Measurements from ENCODE around the gene IREB2. TPM values are rescaled to one million over a fixed set of nuclear protein-coding genes. Genes with fewer than 3 reads are reported as not detected.

Gene IREB2
- total RNA-seq, 1 experiment from 2014 or later, result 86.4 TPM

DNA sequence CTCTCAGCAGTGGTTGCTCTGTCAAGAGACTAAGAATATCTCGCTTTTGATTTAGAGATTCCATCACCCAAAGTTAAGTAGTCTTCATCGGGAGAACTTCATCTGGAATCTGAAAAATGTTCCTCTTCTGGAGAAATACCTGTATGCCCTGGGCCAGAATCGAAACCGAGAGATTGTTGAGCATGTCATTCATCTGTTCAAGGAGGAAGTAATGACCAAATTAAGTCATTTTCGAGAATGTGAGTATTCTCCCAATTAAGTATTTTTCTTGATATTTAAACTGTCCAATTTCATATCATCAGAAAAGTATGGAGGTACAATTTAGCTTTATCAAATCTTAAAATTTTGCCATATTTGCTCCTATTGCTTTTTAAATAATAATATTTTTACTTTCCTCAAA, 89.3 kb downstream of the IREB2 start:
- ChIA-PET CTCF (interaction anchor here (0.6 kb wide), 1 partner anchor 17 kb away, joined by 4 read pairs; no protein-coding TSS in a partner anchor), POLR2A (ENCODE audit: low non-redundant PET) (no interaction called here)
- H3K9me3 ChIP-seq (ENCODE audit: low read depth, low read length, poor library complexity, severe bottlenecking), result no peaks in the 10 kb centered on the region
- H3K4me1 ChIP-seq (ENCODE audit: insufficient read depth, low read length, poor library complexity, severe bottlenecking), result no peaks in the 10 kb centered on the region
- H3K27me3 ChIP-seq (replicated peaks; ENCODE audit: insufficient read depth, low read depth, low read length, poor library complexity), result no peaks in the 10 kb centered on the region
- no peaks in the 10 kb centered on the region for H3K36me3 ChIP-seq (ENCODE audit: insufficient read depth, low read length, poor library complexity, severe bottlenecking)
- H3K27ac ChIP-seq (ENCODE audit: low read depth, low read length, poor library complexity, severe bottlenecking), result no peak overlapping the region
- DNase-seq (ENCODE audit: low spot score), result no peak
- BruUV-seq (replicated peaks), result no TSS peak
- H3K4me3 ChIP-seq (ENCODE audit: low read depth, low read length, poor library complexity, severe bottlenecking), result no peak overlapping the region
- intact Hi-C loops (cut with micrococcal nuclease; ENCODE audit: unreplicated experiment), result no loop called here
- TF ChIP-seq, protein P1, sequence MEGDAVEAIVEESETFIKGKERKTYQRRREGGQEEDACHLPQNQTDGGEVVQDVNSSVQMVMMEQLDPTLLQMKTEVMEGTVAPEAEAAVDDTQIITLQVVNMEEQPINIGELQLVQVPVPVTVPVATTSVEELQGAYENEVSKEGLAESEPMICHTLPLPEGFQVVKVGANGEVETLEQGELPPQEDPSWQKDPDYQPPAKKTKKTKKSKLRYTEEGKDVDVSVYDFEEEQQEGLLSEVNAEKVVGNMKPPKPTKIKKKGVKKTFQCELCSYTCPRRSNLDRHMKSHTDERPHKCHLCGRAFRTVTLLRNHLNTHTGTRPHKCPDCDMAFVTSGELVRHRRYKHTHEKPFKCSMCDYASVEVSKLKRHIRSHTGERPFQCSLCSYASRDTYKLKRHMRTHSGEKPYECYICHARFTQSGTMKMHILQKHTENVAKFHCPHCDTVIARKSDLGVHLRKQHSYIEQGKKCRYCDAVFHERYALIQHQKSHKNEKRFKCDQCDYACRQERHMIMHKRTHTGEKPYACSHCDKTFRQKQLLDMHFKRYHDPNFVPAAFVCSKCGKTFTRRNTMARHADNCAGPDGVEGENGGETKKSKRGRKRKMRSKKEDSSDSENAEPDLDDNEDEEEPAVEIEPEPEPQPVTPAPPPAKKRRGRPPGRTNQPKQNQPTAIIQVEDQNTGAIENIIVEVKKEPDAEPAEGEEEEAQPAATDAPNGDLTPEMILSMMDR (conservative IDR thresholded peaks at IDR 0.05; ENCODE audit: low read depth, low read length), result no peak
- no peak for TF ChIP-seq EZH2 (IDR thresholded peaks at IDR 0.05; ENCODE audit: borderline replicate concordance, low read depth, low read length, poor library complexity, severe bottlenecking)

DNA sequence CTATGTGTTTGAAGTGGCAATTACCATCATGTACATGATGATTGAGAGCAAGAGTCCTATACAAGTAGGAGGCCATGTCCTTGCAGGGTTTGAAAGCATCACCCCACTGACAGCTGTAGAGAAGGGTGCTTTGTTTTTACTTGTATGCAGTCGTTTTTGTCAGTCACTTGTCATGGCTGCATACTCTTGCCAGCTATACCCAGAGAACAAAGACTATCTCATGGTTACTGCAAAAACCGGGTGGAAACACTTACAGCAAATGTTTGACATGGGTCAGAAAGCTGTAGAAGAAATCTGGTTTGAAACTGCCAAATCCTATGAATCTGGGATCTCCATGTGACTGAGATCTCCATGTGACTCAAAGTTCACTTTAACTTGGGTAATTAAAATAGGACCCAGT, 95.3 kb downstream of the IREB2 start:
- Histone ChIP-seq H3K4me1 (ENCODE audit: insufficient read depth, low read length, poor library complexity, severe bottlenecking) (no peaks in the 10 kb centered on the region), H3K4me3 (ENCODE audit: low read depth, low read length, poor library complexity, severe bottlenecking) (no peak overlapping the region), H3K27me3 (replicated peaks; ENCODE audit: insufficient read depth, low read depth, low read length, poor library complexity) (no peaks in the 10 kb centered on the region), H3K9me3 (ENCODE audit: low read depth, low read length, poor library complexity, severe bottlenecking) (no peaks in the 10 kb centered on the region), H3K36me3 (ENCODE audit: insufficient read depth, low read length, poor library complexity, severe bottlenecking) (no peaks in the 10 kb centered on the region), H3K27ac (ENCODE audit: low read depth, low read length, poor library complexity, severe bottlenecking) (no peak overlapping the region)
- ChIA-PET CTCF (no interaction called here), POLR2A (ENCODE audit: low non-redundant PET) (interaction anchor here (0.6 kb wide), 1 partner anchor 14 kb away, joined by 8 read pairs; no protein-coding TSS in a partner anchor)
- BruUV-seq (replicated peaks), result no TSS peak
- intact Hi-C loops (cut with micrococcal nuclease; ENCODE audit: unreplicated experiment), result no loop called here
- no peak for TF ChIP-seq EZH2 (IDR thresholded peaks at IDR 0.05; ENCODE audit: borderline replicate concordance, low read depth, low read length, poor library complexity, severe bottlenecking)
- TF ChIP-seq, protein P1 (conservative IDR thresholded peaks at IDR 0.05; ENCODE audit: low read depth, low read length), result no peak
- no peak for DNase-seq (ENCODE audit: low spot score)

DNA sequence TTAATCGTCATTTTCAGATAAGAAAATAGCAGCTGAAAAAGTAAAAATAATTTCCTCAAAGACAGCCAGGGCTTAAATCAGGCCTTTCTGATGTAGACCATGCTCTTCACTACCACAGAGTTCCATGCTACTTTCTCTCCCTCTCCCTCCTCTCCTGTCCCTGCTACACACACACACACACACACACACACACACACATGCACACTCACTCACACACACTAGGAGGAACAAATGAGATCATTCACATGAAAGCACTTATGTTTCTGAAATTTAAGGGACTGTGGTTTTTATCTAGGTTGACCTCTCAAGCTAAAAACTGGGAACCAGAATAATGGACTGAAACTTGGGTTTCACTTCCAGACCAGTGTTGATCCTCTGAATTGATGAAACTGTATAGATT, 98.1 kb downstream of the IREB2 start:
- no peaks in the 10 kb centered on the region for H3K36me3 ChIP-seq (ENCODE audit: insufficient read depth, low read length, poor library complexity, severe bottlenecking)
- no TSS peak for BruUV-seq (replicated peaks)
- no peaks in the 10 kb centered on the region for H3K9me3 ChIP-seq (ENCODE audit: low read depth, low read length, poor library complexity, severe bottlenecking)
- H3K27ac ChIP-seq (ENCODE audit: low read depth, low read length, poor library complexity, severe bottlenecking), result no peak overlapping the region
- no peaks in the 10 kb centered on the region for H3K4me1 ChIP-seq (ENCODE audit: insufficient read depth, low read length, poor library complexity, severe bottlenecking)
- ChIA-PET POLR2A (ENCODE audit: low non-redundant PET) (no interaction called here), CTCF (no interaction called here)
- no peak for TF ChIP-seq EZH2 (IDR thresholded peaks at IDR 0.05; ENCODE audit: borderline replicate concordance, low read depth, low read length, poor library complexity, severe bottlenecking)
- TF ChIP-seq, protein P1 (conservative IDR thresholded peaks at IDR 0.05; ENCODE audit: low read depth, low read length), result no peak
- intact Hi-C loops (cut with micrococcal nuclease; ENCODE audit: unreplicated experiment), result no loop called here
- no peak overlapping the region for H3K4me3 ChIP-seq (ENCODE audit: low read depth, low read length, poor library complexity, severe bottlenecking)
- no peaks in the 10 kb centered on the region for H3K27me3 ChIP-seq (replicated peaks; ENCODE audit: insufficient read depth, low read depth, low read length, poor library complexity)
- no peak for DNase-seq (ENCODE audit: low spot score)
